Adrenal gland (tissue), 12 donors: Measurements from ENCODE around the gene CNTN4. TPM values are rescaled to one million over a fixed set of nuclear protein-coding genes. Genes with fewer than 3 reads are reported as not detected.

Experiments
- DNase-seq, 7 donors: peaks; one replicate each; pipeline ENCODE4 v3.0.0-alpha.2; 2019 to 2020
- H3K27ac ChIP-seq, 5 donors: fragments of 200-600 bp; sonication (generic) in 4 of 5; 1 replicate in 3 of 5; 2 replicates in 2 of 5; pipeline versions ENCODE4 v1.5.1 to v1.8.0; 2016 to 2020; ENCODE audit warnings: mild to moderate bottlenecking in 1 of 5
- H3K27me3 ChIP-seq: fragments of 200-600 bp; 2 replicates; pipeline ENCODE4 v1.8.0; 2021
- H3K36me3 ChIP-seq, 2 donors: fragments of 200-600 bp; replicated peaks in 1 of 2; 1 replicate in 1 of 2; 2 replicates in 1 of 2; pipeline versions ENCODE4 v1.5.1 to v1.8.0; 2018 to 2022
- H3K4me1 ChIP-seq, 2 donors: fragments of 200-600 bp; replicated peaks in 1 of 2; 1 replicate in 1 of 2; 2 replicates in 1 of 2; pipeline versions ENCODE4 v1.5.1 to v1.8.0; 2018 to 2021
- H3K4me3 ChIP-seq, 4 donors: fragments of 200-600 bp; sonication (generic) in 3 of 4; one replicate each; pipeline ENCODE4 v1.5.1; 2016 to 2018
- H3K9me3 ChIP-seq, 3 donors: fragments of 200-600 bp; sonication (generic) in 1 of 3; replicated peaks in 1 of 3; 1 replicate in 2 of 3; 2 replicates in 1 of 3; pipeline versions ENCODE4 v1.5.1 to v1.8.0; 2016 to 2021
- POLR2A ChIP-seq, 2 donors: fragments of 450-650 bp; IDR thresholded peaks; one replicate each; pipeline ENCODE4 v1.6.1; 2017; ENCODE audit warnings: antibody characterized with exemption in 2 of 2, mild to moderate bottlenecking in 2 of 2, moderate library complexity in 1 of 2
- WGBS, 4 donors: extraction: QIAGEN DNeasy Blood & Tissue Kit in 2 of 4; methylation state at CpG; one replicate each; pipeline versions ENCODE4 v1.1.5 to v1.1.7; 2013 to 2017; 5-methylcytosine and 5-hydroxymethylcytosine counted together
- intact Hi-C, 2 donors: fragments of 100-400 bp; cut with DNase I; formaldehyde crosslinking; loops; one replicate each; pipeline versions ENCODE4 v1.14.1 to v1.15.0; 2022 to 2023
- polyA plus RNA-seq, 3 donors: library from polyadenylated mRNA; stranded (reverse); fragments of 200-250 nt in 2 of 3; fragments of 350-450 nt in 1 of 3; fragmentation: Illumina TruSeq in 1 of 3; extraction: RNeasy Lipid Tissue Mini Kit (QIAGEN cat#74804) in 1 of 3; gene quantifications; one replicate each; pipeline ENCODE4 v1.2.3, GENCODE V29; 2013 to 2014
- total RNA-seq, 9 donors: library from RNA; depleted of rRNA in 4 of 9; stranded (reverse); fragments of >200 nt in 4 of 9; fragments of 120-200 nt in 1 of 9; fragmentation: NEBNext Ultra II Directional in 1 of 9; extraction: Animal tissue kit (Norgen Biotek cat#: 25700) in 1 of 9; gene quantifications; one replicate each; pipeline versions ENCODE4 v1.1.0 to v1.2.4, GENCODE V29; 2013 to 2023
- TF ChIP-seq, protein P1 (sequence below), 6 experiments: fragments of 450-650 bp in 4 of 6; fragments of 200-600 bp in 2 of 6; sonication (generic) in 1 of 6; IDR thresholded peaks; 1 replicate in 5 of 6; 2 replicates in 1 of 6; pipeline versions ENCODE4 v1.5.1 to v1.8.0; 2016 to 2021; ENCODE audit warnings: antibody characterized with exemption in 6 of 6, mild to moderate bottlenecking in 2 of 6, moderate library complexity in 1 of 6
- donor health status: healthy with polysubstance abuse.
- donor health status: Bipolar disorder and iron deficiency.
- donor health status: DM: yes; HTN: yes; CAD: no.
- donor health status: DM: no; HTN: no; CAD: no.
- donor health status: DM: no; HTN: no; CAD: no.
- donor health status: DM: yes; HTN: yes; CAD: no.

CNTN4 gene
- total and polyA plus RNA-seq, 12 donors, result 0.17 to 9.2 (median 1.6) TPM

DNA sequence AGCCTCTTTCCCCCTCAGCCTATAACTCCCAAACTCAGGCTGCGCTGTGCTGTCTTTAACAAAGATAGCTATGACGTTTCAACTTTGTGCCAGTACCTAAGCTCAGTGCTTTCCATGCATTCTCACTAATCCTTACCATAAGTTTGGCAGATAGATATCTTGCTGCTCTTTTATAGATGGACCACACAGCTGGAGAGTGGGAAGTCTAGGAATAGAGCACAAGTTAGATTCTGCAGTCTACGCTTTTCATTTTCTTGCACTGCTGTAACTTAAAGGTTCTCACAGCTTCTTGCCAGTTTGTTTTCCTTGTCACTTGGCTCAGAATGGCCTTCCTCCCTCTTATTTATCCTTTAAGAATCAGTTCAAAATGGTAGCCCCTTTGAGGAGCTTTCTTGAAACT, 468.8 kb downstream of the CNTN4 start:
- H3K27me3 ChIP-seq, result peaks cover under 1% of the 10 kb centered on the region
- H3K9me3 ChIP-seq, result no peaks in the 10 kb centered on the region
- intact Hi-C loops, result no loop called here
- TF ChIP-seq POLR2A (IDR thresholded peaks at IDR 0.05), result no peak
- TF ChIP-seq, protein P1, sequence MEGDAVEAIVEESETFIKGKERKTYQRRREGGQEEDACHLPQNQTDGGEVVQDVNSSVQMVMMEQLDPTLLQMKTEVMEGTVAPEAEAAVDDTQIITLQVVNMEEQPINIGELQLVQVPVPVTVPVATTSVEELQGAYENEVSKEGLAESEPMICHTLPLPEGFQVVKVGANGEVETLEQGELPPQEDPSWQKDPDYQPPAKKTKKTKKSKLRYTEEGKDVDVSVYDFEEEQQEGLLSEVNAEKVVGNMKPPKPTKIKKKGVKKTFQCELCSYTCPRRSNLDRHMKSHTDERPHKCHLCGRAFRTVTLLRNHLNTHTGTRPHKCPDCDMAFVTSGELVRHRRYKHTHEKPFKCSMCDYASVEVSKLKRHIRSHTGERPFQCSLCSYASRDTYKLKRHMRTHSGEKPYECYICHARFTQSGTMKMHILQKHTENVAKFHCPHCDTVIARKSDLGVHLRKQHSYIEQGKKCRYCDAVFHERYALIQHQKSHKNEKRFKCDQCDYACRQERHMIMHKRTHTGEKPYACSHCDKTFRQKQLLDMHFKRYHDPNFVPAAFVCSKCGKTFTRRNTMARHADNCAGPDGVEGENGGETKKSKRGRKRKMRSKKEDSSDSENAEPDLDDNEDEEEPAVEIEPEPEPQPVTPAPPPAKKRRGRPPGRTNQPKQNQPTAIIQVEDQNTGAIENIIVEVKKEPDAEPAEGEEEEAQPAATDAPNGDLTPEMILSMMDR (IDR thresholded peaks at IDR 0.05), result no peak
- no peak overlapping the region for H3K4me3 ChIP-seq
- WGBS, 4 donors, result 76 to 87% (median 86%) methylated on average over 3 of the region's 3 CpGs
- H3K36me3 ChIP-seq, result no peaks in the 10 kb centered on the region
- no peaks in the 10 kb centered on the region for H3K4me1 ChIP-seq
- no peak overlapping the region for H3K27ac ChIP-seq
- no peak for DNase-seq

DNA sequence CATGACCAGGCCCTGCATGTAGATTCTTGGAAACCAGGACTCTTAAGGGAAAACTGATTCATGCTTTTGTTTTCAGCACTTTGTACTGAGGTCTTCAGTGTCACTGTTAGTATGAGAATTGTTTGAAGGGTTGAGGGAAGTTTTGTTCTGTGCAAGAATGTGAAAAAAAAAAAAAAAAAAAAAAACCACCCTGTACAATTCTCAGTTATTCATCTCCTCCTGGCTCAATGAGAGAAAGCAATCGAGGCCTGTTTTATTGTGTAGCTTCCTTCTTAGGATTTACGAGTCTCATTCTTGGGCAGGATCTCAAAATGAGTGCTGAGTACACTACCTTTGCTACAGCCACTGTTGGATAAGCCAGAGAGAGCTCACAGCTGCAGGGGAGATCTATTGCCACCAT, 469.5 kb downstream of the CNTN4 start:
- no peaks in the 10 kb centered on the region for H3K4me1 ChIP-seq

DNA sequence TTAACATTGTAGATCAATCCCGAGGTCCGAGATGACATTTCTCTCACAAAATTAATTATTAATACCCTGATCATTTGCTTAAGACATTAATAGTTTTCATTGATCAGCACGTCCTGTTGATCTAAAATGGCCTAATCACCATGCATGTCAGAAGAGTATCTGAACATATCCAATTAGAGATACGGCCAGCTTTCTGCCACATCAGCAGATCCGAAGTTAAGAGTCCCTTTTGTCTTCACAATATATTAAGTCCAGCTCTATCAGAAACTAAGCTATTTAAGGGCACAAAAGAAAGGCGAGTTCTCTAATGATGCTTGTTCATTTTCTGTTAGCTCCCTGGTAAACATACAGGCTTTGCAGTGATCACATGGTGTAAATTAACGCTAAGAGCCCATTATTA, 470.3 kb downstream of the CNTN4 start:
- Histone ChIP-seq H3K27ac (no peak overlapping the region), H3K4me1 (no peaks in the 10 kb centered on the region), H3K27me3 (no peaks in the 10 kb centered on the region), H3K36me3 (no peaks in the 10 kb centered on the region), H3K4me3 (no peak overlapping the region), H3K9me3 (no peaks in the 10 kb centered on the region)
- no peak for DNase-seq
- TF ChIP-seq, protein P1 (IDR thresholded peaks at IDR 0.05), result no peak
- no peak for TF ChIP-seq POLR2A (IDR thresholded peaks at IDR 0.05)
- intact Hi-C loops, result no loop called here
- WGBS, 4 donors, result 67 to 75% (median 69%) methylated on average over 7 of the region's 7 CpGs

More for the DNA sequence above, 469.5 kb downstream of the CNTN4 start:
- Histone ChIP-seq H3K27me3 (no peaks in the 10 kb centered on the region), H3K36me3 (no peaks in the 10 kb centered on the region), H3K4me3 (no peak overlapping the region), H3K27ac (no peak overlapping the region), H3K9me3 (no peaks in the 10 kb centered on the region)
- no peak for DNase-seq
- intact Hi-C loops, result no loop called here
- TF ChIP-seq, protein P1 (IDR thresholded peaks at IDR 0.05), result no peak
- no peak for TF ChIP-seq POLR2A (IDR thresholded peaks at IDR 0.05)
- WGBS, 4 donors, result 50 to 58% (median 53%) methylated on average over 2 of the region's 2 CpGs

DNA sequence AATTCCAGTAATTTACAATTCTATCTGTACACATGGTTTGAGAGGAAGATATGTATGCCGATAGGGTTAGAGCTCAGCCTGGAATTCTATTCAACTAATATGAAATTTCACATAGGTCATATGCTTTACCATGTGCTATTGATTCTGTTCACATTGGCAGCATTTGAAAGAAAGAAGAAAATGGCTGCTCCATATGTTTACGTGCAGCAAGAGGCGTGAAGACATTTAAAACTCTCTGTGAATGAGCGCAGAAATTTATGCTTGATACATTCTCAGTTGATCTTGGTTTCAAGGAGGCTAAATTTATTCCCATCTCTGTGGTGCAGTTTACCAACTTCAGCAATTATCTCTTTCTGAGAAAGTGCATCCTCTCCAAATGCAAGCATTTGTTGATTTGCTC, 478.9 kb downstream of the CNTN4 start:
- 80 to 90% (median 85%) methylated on average over 4 of the region's 4 CpGs for WGBS, 4 donors
- no peak overlapping the region for H3K27ac ChIP-seq
- intact Hi-C loops, result no loop called here
- H3K9me3 ChIP-seq, result no peaks in the 10 kb centered on the region
- no peaks in the 10 kb centered on the region for H3K4me1 ChIP-seq
- DNase-seq, result no peak
- TF ChIP-seq, protein P1 (IDR thresholded peaks at IDR 0.05), result no peak
- no peak for TF ChIP-seq POLR2A (IDR thresholded peaks at IDR 0.05)
- no peaks in the 10 kb centered on the region for H3K36me3 ChIP-seq
- no peak overlapping the region for H3K4me3 ChIP-seq
- no peaks in the 10 kb centered on the region for H3K27me3 ChIP-seq
